Endothelial cell of umbilical vein (primary cell): ENCODE data around the gene ANKH. TPM values are rescaled to one million over a fixed set of nuclear protein-coding genes. Genes with fewer than 3 reads are reported as not detected.

ENCODE experiments used
- BruUV-seq: library from RNA; stranded (reverse); fragments of 400-500 nt; replicated peaks from 2 replicates; lab custom pipeline; 2021; lab: Mats Ljungman, UMichigan
- CTCF ChIA-PET: fragments of 300-600, 350-600 bp; sonication (Branson Sonifier 250); formaldehyde crosslinking; loops from one replicate; lab custom pipeline; 2021; ENCODE audit warnings: antibody characterized with exemption, inconsistent platforms; lab: Charles Lee
- POLR2A ChIA-PET: fragments of 300-600, 350-600 bp; sonication (Branson Sonifier 250); formaldehyde crosslinking; loops from one replicate; lab custom pipeline; 2021; ENCODE audit warnings: antibody characterized with exemption, inconsistent platforms; lab: Charles Lee
- DNase-seq: peaks from one replicate; pipeline ENCODE4 v3.0.0-alpha.2; 2011; ENCODE audit warnings: low read depth, low spot score
- FAIRE-seq: peaks from 2 replicates; lab custom pipeline; 2011; peaks lifted over from hg19 to GRCh38; lab: Jason Lieb, UNC
- H2AFZ ChIP-seq: 2 replicates; pipeline ENCODE4 v1.6.0; 2012; ENCODE audit warnings: low read depth, low read length, control low read depth, inconsistent platforms
- H3K27ac ChIP-seq: 2 replicates; pipeline ENCODE4 v1.5.1; 2011; ENCODE audit warnings: low read depth, mild to moderate bottlenecking, control low read depth, low read length, moderate library complexity; ENCODE audit not compliant: insufficient read depth
- H3K27me3 ChIP-seq, 2 experiments: 2 replicates each; pipeline versions ENCODE4 v1.6.0 to v1.6.1; 2011; ENCODE audit warnings: low read length in 2 of 2, mixed read lengths in 1 of 2; ENCODE audit not compliant: control insufficient read depth in 2 of 2, insufficient read depth in 2 of 2
- H3K36me3 ChIP-seq, 2 experiments: 2 replicates in 1 of 2; 3 replicates in 1 of 2; pipeline ENCODE4 v1.5.1; 2011; ENCODE audit warnings: low read length in 2 of 2, mild to moderate bottlenecking in 1 of 2, moderate library complexity in 1 of 2; ENCODE audit not compliant: control insufficient read depth in 2 of 2, insufficient read depth in 2 of 2; ENCODE audit errors: extremely low read depth in 1 of 2
- H3K4me1 ChIP-seq: 3 replicates; pipeline ENCODE4 v1.5.1; 2011; ENCODE audit warnings: mild to moderate bottlenecking, low read length; ENCODE audit not compliant: control insufficient read depth, insufficient read depth; ENCODE audit errors: extremely low read depth
- H3K4me2 ChIP-seq: 2 replicates; pipeline ENCODE4 v1.6.1; 2011; ENCODE audit warnings: low read length, control low read depth, mixed read lengths; ENCODE audit not compliant: insufficient read depth
- H3K4me3 ChIP-seq, 3 experiments: fragments of 200-600 bp in 1 of 3; sonication (generic), shearing (Covaris generic) in 1 of 3; replicated peaks in 1 of 3; 2 replicates each; pipeline ENCODE4 v1.5.1; 2011 to 2016; ENCODE audit warnings: control low read depth in 3 of 3, low read length in 3 of 3, mild to moderate bottlenecking in 2 of 3, inconsistent platforms in 1 of 3, low read depth in 1 of 3, moderate library complexity in 1 of 3; ENCODE audit not compliant: insufficient read depth in 1 of 3
- H3K79me2 ChIP-seq: 2 replicates; pipeline ENCODE4 v1.6.0; 2012; ENCODE audit warnings: low read length, inconsistent platforms; ENCODE audit not compliant: control insufficient read depth, insufficient read depth
- H3K9ac ChIP-seq: replicated peaks from 2 replicates; pipeline ENCODE3; 2011; ENCODE audit warnings: low read length, control low read depth; ENCODE audit not compliant: insufficient read depth; ENCODE audit errors: extremely low read depth
- H3K9me1 ChIP-seq: replicated peaks from 3 replicates; pipeline ENCODE4 v1.6.0; 2011; ENCODE audit warnings: mild to moderate bottlenecking, low read length; ENCODE audit not compliant: control insufficient read depth, insufficient read depth; ENCODE audit errors: extremely low read depth
- H3K9me3 ChIP-seq: replicated peaks from 2 replicates; pipeline ENCODE4 v1.5.1; 2012; ENCODE audit warnings: low read length, inconsistent platforms; ENCODE audit not compliant: control insufficient read depth, insufficient read depth
- H4K20me1 ChIP-seq: replicated peaks from 2 replicates; pipeline ENCODE3; 2011; ENCODE audit warnings: mild to moderate bottlenecking, low read length; ENCODE audit not compliant: control insufficient read depth, insufficient read depth; ENCODE audit errors: extremely low read depth
- EZH2 ChIP-seq: IDR thresholded peaks from 2 replicates; pipeline ENCODE4 v1.6.1; 2012; ENCODE audit warnings: borderline replicate concordance, low read depth, mild to moderate bottlenecking, moderate library complexity, low read length, inconsistent platforms; ENCODE audit not compliant: severe bottlenecking
- FOS ChIP-seq: IDR thresholded peaks from 2 replicates; pipeline ENCODE4 v1.6.1; 2011; ENCODE audit warnings: mild to moderate bottlenecking, low read length, moderate library complexity, borderline replicate concordance; ENCODE audit not compliant: insufficient read depth
- GATA2 ChIP-seq: IDR thresholded peaks from 2 replicates; pipeline ENCODE4 v1.7.0; 2011; ENCODE audit warnings: low read depth, mild to moderate bottlenecking, moderate library complexity, mixed read lengths, low read length; ENCODE audit not compliant: insufficient read length, insufficient read depth
- JUN ChIP-seq: IDR thresholded peaks from 2 replicates; pipeline ENCODE4 v1.6.1; 2011; ENCODE audit warnings: borderline replicate concordance, low read depth; ENCODE audit not compliant: insufficient read length, insufficient read depth
- MYC ChIP-seq: IDR thresholded peaks from one replicate; pipeline ENCODE4 v1.6.1; 2011; ENCODE audit warnings: mild to moderate bottlenecking, low read depth, low read length
- POLR2A ChIP-seq: IDR thresholded peaks from 2 replicates; pipeline ENCODE4 v1.6.1; 2012; ENCODE audit warnings: low read depth, mild to moderate bottlenecking, control low read depth, low read length
- dilution Hi-C: fragments of 300-500 bp; cut with MboI; formaldehyde crosslinking; loops from one replicate; pipeline ENCODE4 v1.15.0; 2019; ENCODE audit warnings: low sequenced_read_pairs; ENCODE audit not compliant: extremely low pct_ligation_motif_present
- intact Hi-C: fragments of 100-400 bp; cut with micrococcal nuclease; formaldehyde crosslinking; loops from one replicate; pipeline ENCODE4 v1.10.0; 2022
- polyA plus RNA-seq, 4 experiments: library from polyadenylated mRNA; depleted of rRNA in 3 of 4; stranded (reverse) in 3 of 4; unstranded in 1 of 4; fragments of >200 nt; gene quantifications; 2 replicates each; pipeline versions ENCODE4 v1.2.1 to v1.2.3, GENCODE V29; 2011 to 2012; ENCODE audit warnings: missing spikeins in 1 of 4
- total RNA-seq: library from RNA; stranded (reverse); gene quantifications from 2 replicates; pipeline ENCODE4 v1.2.3, GENCODE V29; 2021
- TF ChIP-seq, protein P1 (sequence below): IDR thresholded peaks from 2 replicates; pipeline ENCODE4 v1.6.1; 2011; ENCODE audit not compliant: insufficient read depth, insufficient read length
- TF ChIP-seq, protein P2 (sequence below), 2 donors: IDR thresholded peaks; 1 replicate in 1 of 2; 2 replicates in 1 of 2; pipeline ENCODE4 v1.5.1; 2011; ENCODE audit warnings: low read length in 2 of 2, mild to moderate bottlenecking in 2 of 2, moderate library complexity in 2 of 2, control low read depth in 1 of 2, inconsistent platforms in 1 of 2, low read depth in 1 of 2; ENCODE audit not compliant: insufficient read depth in 1 of 2; ENCODE audit errors: extremely low read depth in 1 of 2

ANKH gene
- total and polyA plus RNA-seq, 2 donors (not counting 3 experiments of a cell fraction or from before 2014, with no cell fraction given): 12.7 to 31.4 TPM

DNA sequence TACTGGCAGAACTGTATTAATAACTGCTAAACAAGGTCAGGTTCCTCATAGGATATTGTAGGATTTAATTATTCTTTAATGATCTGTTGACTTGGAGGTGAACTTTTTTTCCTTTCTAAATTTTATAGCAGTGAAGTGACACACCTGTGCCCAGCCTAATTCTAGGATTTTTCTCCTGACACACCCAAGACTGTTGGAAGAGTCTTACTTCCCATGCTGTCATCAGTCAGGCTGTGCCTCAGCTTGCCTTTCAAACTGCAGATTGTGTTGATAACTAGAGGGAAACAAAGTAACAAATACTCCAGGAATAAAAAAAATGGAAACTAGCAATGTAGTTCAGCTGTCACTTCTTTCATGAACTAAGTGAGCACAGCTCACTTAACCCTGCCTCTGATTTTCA is 185.1 kb downstream of the ANKH start:
- CTCF ChIA-PET: interaction anchor here (1.5 to 4.5 kb wide), 7 partner anchors 8 to 328 kb away, joined by 6 to 94 read pairs (median 30); no protein-coding TSS in a partner anchor
- no peaks in the 10 kb centered on the region for H3K4me1 ChIP-seq
- POLR2A ChIA-PET: no interaction called here
- no peaks in the 10 kb centered on the region for H3K27me3 ChIP-seq
- dilution Hi-C loops: no loop called here
- peaks cover 21 to 26% of the 10 kb centered on the region in 2 experiments for H3K36me3 ChIP-seq
- no peak overlapping the region for H3K27ac ChIP-seq
- no peaks in the 10 kb centered on the region for H3K9me3 ChIP-seq
- no TSS peak for BruUV-seq
- no peaks in the 10 kb centered on the region for H4K20me1 ChIP-seq
- TF ChIP-seq JUN (no peak), POLR2A (no peak), FOS (no peak), MYC (no peak), GATA2 (no peak), EZH2 (no peak)
- no peak for FAIRE-seq
- intact Hi-C loops: no loop called here
- no peak overlapping the region for H2AFZ ChIP-seq
- DNase-seq: no peak
- H3K79me2 ChIP-seq: no peaks in the 10 kb centered on the region
- H3K9ac ChIP-seq: no peak overlapping the region
- no peak overlapping the region for H3K4me3 ChIP-seq
- no peaks in the 10 kb centered on the region for H3K9me1 ChIP-seq
- no peak overlapping the region for H3K4me2 ChIP-seq

DNA sequence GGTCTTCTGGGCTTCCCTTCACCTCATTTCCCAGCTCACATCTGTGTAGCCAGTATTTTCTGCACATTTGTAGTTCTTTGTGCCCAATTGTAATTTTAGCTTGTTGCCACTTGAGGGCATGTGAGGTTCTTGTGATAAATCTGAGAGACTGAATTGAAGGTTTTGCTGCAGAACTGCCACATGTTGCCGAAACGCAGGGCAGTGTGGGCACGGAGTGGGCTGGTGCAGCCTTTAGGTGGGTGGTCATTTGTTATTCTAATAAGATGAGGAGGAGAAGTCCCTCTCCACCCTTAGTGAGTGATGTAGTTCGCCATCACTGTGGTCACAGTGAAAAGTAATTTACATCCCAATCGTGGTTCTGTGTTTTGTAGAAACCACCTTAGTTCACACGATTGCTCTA is 185.8 kb downstream of the ANKH start:
- ChIA-PET POLR2A (no interaction called here), CTCF (interaction anchor here (0.6 to 4.5 kb wide), 31 partner anchors 9 to 498 kb away, joined by 3 to 94 read pairs (median 4); partner anchors contain the start of gene ANKH)
- Histone ChIP-seq H3K9me3 (no peaks in the 10 kb centered on the region), H4K20me1 (no peaks in the 10 kb centered on the region), H3K79me2 (no peaks in the 10 kb centered on the region), H3K9me1 (no peaks in the 10 kb centered on the region), H3K27me3 (no peaks in the 10 kb centered on the region), H3K9ac (no peak overlapping the region), H3K4me1 (no peaks in the 10 kb centered on the region), H3K36me3 (peaks cover 18 to 29% of the 10 kb centered on the region in 2 experiments), H3K4me3 (no peak overlapping the region), H3K27ac (no peak overlapping the region), H2AFZ (no peak overlapping the region), H3K4me2 (no peak overlapping the region)
- TF ChIP-seq, protein P1, sequence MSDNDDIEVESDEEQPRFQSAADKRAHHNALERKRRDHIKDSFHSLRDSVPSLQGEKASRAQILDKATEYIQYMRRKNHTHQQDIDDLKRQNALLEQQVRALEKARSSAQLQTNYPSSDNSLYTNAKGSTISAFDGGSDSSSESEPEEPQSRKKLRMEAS: no peak
- TF ChIP-seq, protein P2, sequence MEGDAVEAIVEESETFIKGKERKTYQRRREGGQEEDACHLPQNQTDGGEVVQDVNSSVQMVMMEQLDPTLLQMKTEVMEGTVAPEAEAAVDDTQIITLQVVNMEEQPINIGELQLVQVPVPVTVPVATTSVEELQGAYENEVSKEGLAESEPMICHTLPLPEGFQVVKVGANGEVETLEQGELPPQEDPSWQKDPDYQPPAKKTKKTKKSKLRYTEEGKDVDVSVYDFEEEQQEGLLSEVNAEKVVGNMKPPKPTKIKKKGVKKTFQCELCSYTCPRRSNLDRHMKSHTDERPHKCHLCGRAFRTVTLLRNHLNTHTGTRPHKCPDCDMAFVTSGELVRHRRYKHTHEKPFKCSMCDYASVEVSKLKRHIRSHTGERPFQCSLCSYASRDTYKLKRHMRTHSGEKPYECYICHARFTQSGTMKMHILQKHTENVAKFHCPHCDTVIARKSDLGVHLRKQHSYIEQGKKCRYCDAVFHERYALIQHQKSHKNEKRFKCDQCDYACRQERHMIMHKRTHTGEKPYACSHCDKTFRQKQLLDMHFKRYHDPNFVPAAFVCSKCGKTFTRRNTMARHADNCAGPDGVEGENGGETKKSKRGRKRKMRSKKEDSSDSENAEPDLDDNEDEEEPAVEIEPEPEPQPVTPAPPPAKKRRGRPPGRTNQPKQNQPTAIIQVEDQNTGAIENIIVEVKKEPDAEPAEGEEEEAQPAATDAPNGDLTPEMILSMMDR (IDR thresholded peaks at IDR 0.05; ENCODE audit: extremely low read depth in 1 of 2, insufficient read depth in 1 of 2, low read depth in 1 of 2, low read length in 2 of 2): peak; percentile 53 to 56
- BruUV-seq: no TSS peak
- peak; percentile 59 for DNase-seq
- intact Hi-C loops (loop anchor here (1.0 kb wide), 3 partner anchors 42 to 329 kb away; no protein-coding TSS in a partner anchor), dilution Hi-C loops (no loop called here)
- no peak for FAIRE-seq
